ENCODE measurements around the gene PARP16. TPM values are rescaled to one million over a fixed set of nuclear protein-coding genes. Genes with fewer than 3 reads are reported as not detected.
A peak's percentile ranks its signal among the peaks of the same experiment; 100 is the strongest.

The PARP16 gene
- total and polyA plus RNA-seq, 2 donors (not counting 1 experiment from before 2014, with no cell fraction given), result 3.6 to 4.9 TPM

DNA sequence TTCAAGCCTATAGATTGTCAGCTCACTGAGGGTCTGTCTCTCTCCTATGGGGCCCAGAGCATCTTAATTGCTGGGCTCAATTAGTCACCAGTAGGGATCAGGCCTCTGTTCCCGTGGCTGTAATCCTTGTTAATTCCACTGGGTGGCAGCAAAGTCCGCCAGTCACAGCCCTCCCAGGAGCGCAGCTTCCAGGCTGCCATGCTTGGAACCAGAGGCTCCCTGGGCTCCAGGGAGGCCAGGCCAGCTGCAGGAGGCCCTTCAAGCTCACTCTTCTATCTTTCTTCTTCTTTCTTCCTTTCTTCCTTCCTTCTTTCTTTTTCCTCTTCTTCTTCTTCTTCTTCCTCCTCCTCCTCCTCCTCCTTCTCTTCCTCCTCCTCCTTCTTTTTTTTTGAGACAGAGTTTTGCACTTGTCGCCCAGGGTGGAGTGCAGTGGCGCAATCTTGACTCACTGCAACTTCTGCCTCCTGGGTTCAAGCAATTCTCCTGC, 32.2 kb upstream of the PARP16 start:
- H3K4me3 ChIP-seq (replicated peaks in 1 of 4; ENCODE audit: control extremely low read depth in 1 of 4, insufficient read depth in 1 of 4, low read depth in 3 of 4, low read length in 4 of 4), result no peak overlapping the region
- H3K9me3 ChIP-seq (ENCODE audit: control insufficient read depth, insufficient read depth, low read depth, low read length), result no peaks in the 10 kb centered on the region
- peaks cover 2% of the 10 kb centered on the region for H3K27me3 ChIP-seq (ENCODE audit: control insufficient read depth, insufficient read depth, low read length)
- TF ChIP-seq, protein P1, sequence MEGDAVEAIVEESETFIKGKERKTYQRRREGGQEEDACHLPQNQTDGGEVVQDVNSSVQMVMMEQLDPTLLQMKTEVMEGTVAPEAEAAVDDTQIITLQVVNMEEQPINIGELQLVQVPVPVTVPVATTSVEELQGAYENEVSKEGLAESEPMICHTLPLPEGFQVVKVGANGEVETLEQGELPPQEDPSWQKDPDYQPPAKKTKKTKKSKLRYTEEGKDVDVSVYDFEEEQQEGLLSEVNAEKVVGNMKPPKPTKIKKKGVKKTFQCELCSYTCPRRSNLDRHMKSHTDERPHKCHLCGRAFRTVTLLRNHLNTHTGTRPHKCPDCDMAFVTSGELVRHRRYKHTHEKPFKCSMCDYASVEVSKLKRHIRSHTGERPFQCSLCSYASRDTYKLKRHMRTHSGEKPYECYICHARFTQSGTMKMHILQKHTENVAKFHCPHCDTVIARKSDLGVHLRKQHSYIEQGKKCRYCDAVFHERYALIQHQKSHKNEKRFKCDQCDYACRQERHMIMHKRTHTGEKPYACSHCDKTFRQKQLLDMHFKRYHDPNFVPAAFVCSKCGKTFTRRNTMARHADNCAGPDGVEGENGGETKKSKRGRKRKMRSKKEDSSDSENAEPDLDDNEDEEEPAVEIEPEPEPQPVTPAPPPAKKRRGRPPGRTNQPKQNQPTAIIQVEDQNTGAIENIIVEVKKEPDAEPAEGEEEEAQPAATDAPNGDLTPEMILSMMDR (conservative IDR thresholded peaks at IDR 0.05 in 1 of 2, IDR thresholded peaks at IDR 0.05 in 1 of 2; ENCODE audit: low read depth in 1 of 2, low read length in 2 of 2), result peak; percentile 75 to 79
- no peak for TF ChIP-seq EZH2 (IDR thresholded peaks at IDR 0.05; ENCODE audit: low read length, missing control alignments)
- no peak overlapping the region for H2AFZ ChIP-seq (ENCODE audit: low read length)
- H3K9ac ChIP-seq (ENCODE audit: insufficient read depth, low read length), result no peak overlapping the region
- H3K4me1 ChIP-seq (ENCODE audit: control insufficient read depth, extremely low read depth, insufficient read depth, low read length), result no peaks in the 10 kb centered on the region
- H3K79me2 ChIP-seq (ENCODE audit: control insufficient read depth, insufficient read depth, low read length), result no peaks in the 10 kb centered on the region
- H3K27ac ChIP-seq (ENCODE audit: insufficient read depth, low read length), result no peak overlapping the region
- no peaks in the 10 kb centered on the region for H4K20me1 ChIP-seq (ENCODE audit: control insufficient read depth, extremely low read depth, insufficient read depth, low read length)
- no peaks in the 10 kb centered on the region for H3K36me3 ChIP-seq (ENCODE audit: control insufficient read depth, insufficient read depth, low read length)
- no peak overlapping the region for H3K4me2 ChIP-seq (ENCODE audit: extremely low read depth, insufficient read depth, low read length)
- DNase-seq (ENCODE audit: low read depth in 2 of 2), result peak; percentile 58 to 77

DNA sequence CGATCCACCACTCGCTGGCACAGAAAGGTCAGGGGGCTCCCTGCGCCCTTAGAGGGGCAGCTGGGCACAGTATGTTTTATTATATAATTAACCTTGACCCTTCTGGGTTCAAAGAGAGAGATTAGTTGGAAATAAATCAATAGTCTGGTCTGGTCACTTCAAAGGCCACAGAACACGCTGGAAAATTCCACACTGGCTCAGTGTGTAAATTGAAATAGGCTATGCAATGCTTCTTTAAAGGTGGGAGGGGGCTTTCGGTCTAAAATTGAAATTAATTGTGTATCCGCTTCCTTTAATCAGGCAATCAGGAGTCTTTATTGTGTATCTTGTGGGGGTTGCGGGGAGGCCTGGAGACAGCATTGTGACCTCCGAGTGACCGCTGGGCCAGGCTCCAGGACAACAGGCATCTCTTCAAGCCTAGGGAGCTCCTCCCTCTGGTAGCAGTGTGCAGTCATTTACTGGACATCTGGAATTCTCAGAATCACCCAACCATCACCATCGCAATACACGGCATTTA, 25.8 kb upstream of the PARP16 start:
- Histone ChIP-seq H3K4me3 (replicated peaks in 1 of 4; ENCODE audit: control extremely low read depth in 1 of 4, insufficient read depth in 1 of 4, low read depth in 3 of 4, low read length in 4 of 4) (no peak overlapping the region), H3K9ac (ENCODE audit: insufficient read depth, low read length) (no peak overlapping the region), H3K79me2 (ENCODE audit: control insufficient read depth, insufficient read depth, low read length) (no peaks in the 10 kb centered on the region), H3K27ac (ENCODE audit: insufficient read depth, low read length) (no peak overlapping the region), H2AFZ (ENCODE audit: low read length) (no peak overlapping the region), H4K20me1 (ENCODE audit: control insufficient read depth, extremely low read depth, insufficient read depth, low read length) (no peaks in the 10 kb centered on the region), H3K36me3 (ENCODE audit: control insufficient read depth, insufficient read depth, low read length) (no peaks in the 10 kb centered on the region), H3K4me1 (ENCODE audit: control insufficient read depth, extremely low read depth, insufficient read depth, low read length) (no peaks in the 10 kb centered on the region), H3K27me3 (ENCODE audit: control insufficient read depth, insufficient read depth, low read length) (no peaks in the 10 kb centered on the region), H3K9me3 (ENCODE audit: control insufficient read depth, insufficient read depth, low read depth, low read length) (no peaks in the 10 kb centered on the region), H3K4me2 (ENCODE audit: extremely low read depth, insufficient read depth, low read length) (no peak overlapping the region)
- no peak for TF ChIP-seq EZH2 (IDR thresholded peaks at IDR 0.05; ENCODE audit: low read length, missing control alignments)
- TF ChIP-seq, protein P1 (conservative IDR thresholded peaks at IDR 0.05 in 1 of 2, IDR thresholded peaks at IDR 0.05 in 1 of 2; ENCODE audit: low read depth in 1 of 2, low read length in 2 of 2), result no peak
- DNase-seq (ENCODE audit: low read depth in 2 of 2), result peak in 1 of 2 donors; percentile 14

DNA sequence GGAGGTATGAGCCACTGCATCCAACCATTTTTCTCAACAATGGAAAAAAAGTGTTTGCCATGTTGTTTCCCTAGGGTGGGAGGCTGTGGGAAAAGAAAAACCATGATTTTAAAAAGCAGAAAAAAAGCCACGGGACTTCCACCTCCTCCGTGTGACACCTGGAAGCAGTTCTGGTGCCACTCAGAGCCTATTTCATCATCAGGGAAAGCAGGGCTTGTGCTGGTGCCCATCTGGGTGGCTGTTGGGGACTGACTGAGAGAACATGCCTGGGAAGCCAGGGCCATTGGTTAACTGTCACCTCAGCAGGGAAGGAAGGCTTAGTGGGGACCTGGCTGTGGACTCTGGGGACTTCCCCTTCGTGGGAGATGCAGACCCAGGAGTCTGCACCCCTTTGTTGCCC, 25.1 kb upstream of the PARP16 start:
- no peak overlapping the region for H3K4me2 ChIP-seq (ENCODE audit: extremely low read depth, insufficient read depth, low read length)
- H3K79me2 ChIP-seq (ENCODE audit: control insufficient read depth, insufficient read depth, low read length), result no peaks in the 10 kb centered on the region
- no peaks in the 10 kb centered on the region for H3K36me3 ChIP-seq (ENCODE audit: control insufficient read depth, insufficient read depth, low read length)
- H3K9me3 ChIP-seq (ENCODE audit: control insufficient read depth, insufficient read depth, low read depth, low read length), result no peaks in the 10 kb centered on the region
- no peak overlapping the region for H3K9ac ChIP-seq (ENCODE audit: insufficient read depth, low read length)
- no peaks in the 10 kb centered on the region for H4K20me1 ChIP-seq (ENCODE audit: control insufficient read depth, extremely low read depth, insufficient read depth, low read length)
- no peak overlapping the region for H3K4me3 ChIP-seq (replicated peaks in 1 of 4; ENCODE audit: control extremely low read depth in 1 of 4, insufficient read depth in 1 of 4, low read depth in 3 of 4, low read length in 4 of 4)
- no peaks in the 10 kb centered on the region for H3K27me3 ChIP-seq (ENCODE audit: control insufficient read depth, insufficient read depth, low read length)
- no peak overlapping the region for H2AFZ ChIP-seq (ENCODE audit: low read length)
- TF ChIP-seq, protein P1 (conservative IDR thresholded peaks at IDR 0.05 in 1 of 2, IDR thresholded peaks at IDR 0.05 in 1 of 2; ENCODE audit: low read depth in 1 of 2, low read length in 2 of 2), result no peak
- no peak for TF ChIP-seq EZH2 (IDR thresholded peaks at IDR 0.05; ENCODE audit: low read length, missing control alignments)
- DNase-seq (ENCODE audit: low read depth in 2 of 2), result no peak
- H3K4me1 ChIP-seq (ENCODE audit: control insufficient read depth, extremely low read depth, insufficient read depth, low read length), result no peaks in the 10 kb centered on the region
- H3K27ac ChIP-seq (ENCODE audit: insufficient read depth, low read length), result no peak overlapping the region

Measured in fibroblast of lung (primary cell).